Measurements from ENCODE around the gene P2RY4. TPM values are rescaled to one million over a fixed set of nuclear protein-coding genes. Genes with fewer than 3 reads are reported as not detected.

P2RY4 gene
- total RNA-seq, 1 experiment from 2014 or later: 0.18 TPM

DNA sequence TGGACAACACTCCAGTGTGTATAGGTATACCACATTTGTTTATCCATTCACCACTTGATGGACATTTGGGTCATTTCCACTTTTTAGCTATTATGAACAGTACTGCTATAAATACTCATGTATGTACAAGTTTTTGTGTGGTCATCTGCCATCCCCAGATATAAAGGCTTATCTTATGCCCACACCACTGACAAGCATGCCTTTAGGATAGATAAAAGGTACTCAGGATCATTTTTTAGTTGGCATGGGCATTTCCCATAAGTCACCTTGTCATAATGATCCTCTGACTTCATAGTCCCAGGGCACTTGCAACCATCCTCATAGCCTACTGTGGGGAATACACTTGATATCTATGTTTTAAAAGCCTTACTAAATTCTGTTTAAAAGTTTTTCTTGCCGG is 19.3 kb downstream of the P2RY4 start:
- no peaks in the 10 kb centered on the region for H3K4me1 ChIP-seq
- Mint-ChIP-seq H3K4me3 (ENCODE audit: unreplicated experiment) (no peak overlapping the region), H3K27ac (ENCODE audit: unreplicated experiment) (no peak overlapping the region), H3K9me3 (ENCODE audit: unreplicated experiment) (no peaks in the 10 kb centered on the region), H3K36me3 (ENCODE audit: insufficient read depth, unreplicated experiment) (no peaks in the 10 kb centered on the region), H3K4me1 (ENCODE audit: low read depth, unreplicated experiment) (no peaks in the 10 kb centered on the region), H3K27me3 (ENCODE audit: insufficient read depth, unreplicated experiment) (no peaks in the 10 kb centered on the region)
- DNase-seq: no peak
- POLR2A ChIA-PET: no interaction called here
- no peaks in the 10 kb centered on the region for H3K9me3 ChIP-seq
- TF ChIP-seq, protein P1, sequence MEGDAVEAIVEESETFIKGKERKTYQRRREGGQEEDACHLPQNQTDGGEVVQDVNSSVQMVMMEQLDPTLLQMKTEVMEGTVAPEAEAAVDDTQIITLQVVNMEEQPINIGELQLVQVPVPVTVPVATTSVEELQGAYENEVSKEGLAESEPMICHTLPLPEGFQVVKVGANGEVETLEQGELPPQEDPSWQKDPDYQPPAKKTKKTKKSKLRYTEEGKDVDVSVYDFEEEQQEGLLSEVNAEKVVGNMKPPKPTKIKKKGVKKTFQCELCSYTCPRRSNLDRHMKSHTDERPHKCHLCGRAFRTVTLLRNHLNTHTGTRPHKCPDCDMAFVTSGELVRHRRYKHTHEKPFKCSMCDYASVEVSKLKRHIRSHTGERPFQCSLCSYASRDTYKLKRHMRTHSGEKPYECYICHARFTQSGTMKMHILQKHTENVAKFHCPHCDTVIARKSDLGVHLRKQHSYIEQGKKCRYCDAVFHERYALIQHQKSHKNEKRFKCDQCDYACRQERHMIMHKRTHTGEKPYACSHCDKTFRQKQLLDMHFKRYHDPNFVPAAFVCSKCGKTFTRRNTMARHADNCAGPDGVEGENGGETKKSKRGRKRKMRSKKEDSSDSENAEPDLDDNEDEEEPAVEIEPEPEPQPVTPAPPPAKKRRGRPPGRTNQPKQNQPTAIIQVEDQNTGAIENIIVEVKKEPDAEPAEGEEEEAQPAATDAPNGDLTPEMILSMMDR (IDR thresholded peaks at IDR 0.05; ENCODE audit: insufficient read depth in 1 of 2, low read depth in 1 of 2, low read length in 1 of 2, severe bottlenecking in 1 of 2, unreplicated experiment in 1 of 2): no peak
- H3K4me3 ChIP-seq (ENCODE audit: low read depth, low read length): no peak overlapping the region
- CTCF ChIA-PET: no interaction called here
- intact Hi-C loops (cut with micrococcal nuclease; ENCODE audit: unreplicated experiment): no loop called here
- no peaks in the 10 kb centered on the region for H3K27me3 ChIP-seq (replicated peaks; ENCODE audit: control insufficient read depth, insufficient read depth, low read length)
- H3K36me3 ChIP-seq (ENCODE audit: control insufficient read depth, insufficient read depth, low read length): no peaks in the 10 kb centered on the region
- no TSS peak for BruUV-seq (replicated peaks)

GRCh38 chrX:70234355-70234754 is 25.6 kb downstream of the P2RY4 start, which contains the start of gene AWAT1:
Gene AWAT1 (plus strand): TSS chrX:70234655. CDS start chrX:70234696, 41 bp downstream.
- Mint-ChIP-seq H3K36me3 (ENCODE audit: insufficient read depth, unreplicated experiment) (no peaks in the 10 kb centered on the region), H3K27me3 (ENCODE audit: insufficient read depth, unreplicated experiment) (no peaks in the 10 kb centered on the region), H3K27ac (ENCODE audit: unreplicated experiment) (no peak within 1 kb of the TSS), H3K4me1 (ENCODE audit: low read depth, unreplicated experiment) (no peaks in the 10 kb centered on the region), H3K4me3 (ENCODE audit: unreplicated experiment) (no peak within 1 kb of the TSS), H3K9me3 (ENCODE audit: unreplicated experiment) (no peaks in the 10 kb centered on the region)
- ChIA-PET CTCF (no interaction called here), POLR2A (no interaction called here)
- H3K4me1 ChIP-seq: no peaks in the 10 kb centered on the region
- H3K27me3 ChIP-seq (replicated peaks; ENCODE audit: control insufficient read depth, insufficient read depth, low read length): no peaks in the 10 kb centered on the region
- BruUV-seq (replicated peaks): no TSS peak
- TF ChIP-seq, protein P1 (IDR thresholded peaks at IDR 0.05; ENCODE audit: insufficient read depth in 1 of 2, low read depth in 1 of 2, low read length in 1 of 2, severe bottlenecking in 1 of 2, unreplicated experiment in 1 of 2): no peak
- no peaks in the 10 kb centered on the region for H3K9me3 ChIP-seq
- no peaks in the 10 kb centered on the region for H3K36me3 ChIP-seq (ENCODE audit: control insufficient read depth, insufficient read depth, low read length)
- intact Hi-C loops (cut with micrococcal nuclease; ENCODE audit: unreplicated experiment): no loop called here
- DNase-seq: no peak
- no peak within 1 kb of the TSS for H3K4me3 ChIP-seq (ENCODE audit: low read depth, low read length)

DNA sequence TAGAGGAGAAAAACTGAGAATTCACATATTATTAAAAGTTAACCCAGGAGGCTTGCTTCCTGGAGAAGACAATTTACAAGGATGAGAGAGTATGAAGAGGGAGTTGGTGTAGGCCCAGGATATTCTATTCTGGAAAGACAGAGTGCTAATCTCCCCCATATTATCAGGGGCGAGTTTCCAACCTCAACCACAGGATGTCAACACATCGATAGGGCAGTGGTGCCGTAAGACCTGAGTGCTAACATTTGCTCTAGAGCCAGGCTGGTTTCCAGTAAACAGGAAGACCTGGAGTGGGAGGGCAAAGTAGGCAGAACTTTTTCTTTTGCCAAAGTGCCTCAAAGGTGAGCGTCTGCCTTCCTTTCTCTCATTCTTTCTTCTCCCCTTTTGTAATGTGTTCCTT is 28.3 kb downstream of the P2RY4 start:
- H3K9me3 Mint-ChIP-seq (ENCODE audit: unreplicated experiment): no peaks in the 10 kb centered on the region
- Histone ChIP-seq H3K36me3 (ENCODE audit: control insufficient read depth, insufficient read depth, low read length) (no peaks in the 10 kb centered on the region), H3K27me3 (replicated peaks; ENCODE audit: control insufficient read depth, insufficient read depth, low read length) (no peaks in the 10 kb centered on the region), H3K4me3 (ENCODE audit: low read depth, low read length) (no peak overlapping the region), H3K4me1 (no peaks in the 10 kb centered on the region), H3K9me3 (no peaks in the 10 kb centered on the region)
- no peak for DNase-seq
- BruUV-seq (replicated peaks): no TSS peak
- no peaks in the 10 kb centered on the region for H3K4me1 Mint-ChIP-seq (ENCODE audit: low read depth, unreplicated experiment)
- H3K27ac Mint-ChIP-seq (ENCODE audit: unreplicated experiment): no peak overlapping the region
- H3K36me3 Mint-ChIP-seq (ENCODE audit: insufficient read depth, unreplicated experiment): no peaks in the 10 kb centered on the region
- ChIA-PET CTCF (no interaction called here), POLR2A (no interaction called here)
- H3K4me3 Mint-ChIP-seq (ENCODE audit: unreplicated experiment): no peak overlapping the region
- intact Hi-C loops (cut with micrococcal nuclease; ENCODE audit: unreplicated experiment): no loop called here
- no peaks in the 10 kb centered on the region for H3K27me3 Mint-ChIP-seq (ENCODE audit: insufficient read depth, unreplicated experiment)
- TF ChIP-seq, protein P1 (IDR thresholded peaks at IDR 0.05; ENCODE audit: insufficient read depth in 1 of 2, low read depth in 1 of 2, low read length in 1 of 2, severe bottlenecking in 1 of 2, unreplicated experiment in 1 of 2): no peak

Data from Caco-2 (cell line).